ENCODE data around the gene ERFE. TPM values are rescaled to one million over a fixed set of nuclear protein-coding genes. Genes with fewer than 3 reads are reported as not detected.

Gene ERFE
- total RNA-seq, 1 donor from 2014 or later: 2.6 TPM

- H3K4me3 Mint-ChIP-seq: no peak overlapping the region
- H3K27ac Mint-ChIP-seq (ENCODE audit: unreplicated experiment): no peak overlapping the region
- H3K9me3 Mint-ChIP-seq: no peaks in the 10 kb centered on the region
- H3K27me3 Mint-ChIP-seq (ENCODE audit: low read depth): no peaks in the 10 kb centered on the region
- no peak for DNase-seq (ENCODE audit: low read depth, low spot score)
- no peaks in the 10 kb centered on the region for H3K4me1 Mint-ChIP-seq
- TF ChIP-seq, protein P1, sequence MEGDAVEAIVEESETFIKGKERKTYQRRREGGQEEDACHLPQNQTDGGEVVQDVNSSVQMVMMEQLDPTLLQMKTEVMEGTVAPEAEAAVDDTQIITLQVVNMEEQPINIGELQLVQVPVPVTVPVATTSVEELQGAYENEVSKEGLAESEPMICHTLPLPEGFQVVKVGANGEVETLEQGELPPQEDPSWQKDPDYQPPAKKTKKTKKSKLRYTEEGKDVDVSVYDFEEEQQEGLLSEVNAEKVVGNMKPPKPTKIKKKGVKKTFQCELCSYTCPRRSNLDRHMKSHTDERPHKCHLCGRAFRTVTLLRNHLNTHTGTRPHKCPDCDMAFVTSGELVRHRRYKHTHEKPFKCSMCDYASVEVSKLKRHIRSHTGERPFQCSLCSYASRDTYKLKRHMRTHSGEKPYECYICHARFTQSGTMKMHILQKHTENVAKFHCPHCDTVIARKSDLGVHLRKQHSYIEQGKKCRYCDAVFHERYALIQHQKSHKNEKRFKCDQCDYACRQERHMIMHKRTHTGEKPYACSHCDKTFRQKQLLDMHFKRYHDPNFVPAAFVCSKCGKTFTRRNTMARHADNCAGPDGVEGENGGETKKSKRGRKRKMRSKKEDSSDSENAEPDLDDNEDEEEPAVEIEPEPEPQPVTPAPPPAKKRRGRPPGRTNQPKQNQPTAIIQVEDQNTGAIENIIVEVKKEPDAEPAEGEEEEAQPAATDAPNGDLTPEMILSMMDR (conservative IDR thresholded peaks at IDR 0.05): no peak
- no peaks in the 10 kb centered on the region for H3K36me3 Mint-ChIP-seq (ENCODE audit: low read depth)
Measured at GRCh38 chr2:238137885-238138284, 20.9 kb upstream of the ERFE start.

- DNase-seq (ENCODE audit: low read depth, low spot score): no peak
- H3K4me1 Mint-ChIP-seq: no peaks in the 10 kb centered on the region
- H3K27ac Mint-ChIP-seq (ENCODE audit: unreplicated experiment): no peak within 1 kb of the TSS
- no peaks in the 10 kb centered on the region for H3K36me3 Mint-ChIP-seq (ENCODE audit: low read depth)
- H3K9me3 Mint-ChIP-seq: no peaks in the 10 kb centered on the region
- H3K27me3 Mint-ChIP-seq (ENCODE audit: low read depth): no peaks in the 10 kb centered on the region
- no peak within 1 kb of the TSS for H3K4me3 Mint-ChIP-seq
- TF ChIP-seq, protein P1 (conservative IDR thresholded peaks at IDR 0.05): no peak
Measured at GRCh38 chr2:238138331-238139195, 20.2 kb upstream of the ERFE start, which contains the start of gene KLHL30. KLHL30 (plus strand) TSS chr2:238138668; CDS start chr2:238140755, 2,087 bp downstream.

DNA sequence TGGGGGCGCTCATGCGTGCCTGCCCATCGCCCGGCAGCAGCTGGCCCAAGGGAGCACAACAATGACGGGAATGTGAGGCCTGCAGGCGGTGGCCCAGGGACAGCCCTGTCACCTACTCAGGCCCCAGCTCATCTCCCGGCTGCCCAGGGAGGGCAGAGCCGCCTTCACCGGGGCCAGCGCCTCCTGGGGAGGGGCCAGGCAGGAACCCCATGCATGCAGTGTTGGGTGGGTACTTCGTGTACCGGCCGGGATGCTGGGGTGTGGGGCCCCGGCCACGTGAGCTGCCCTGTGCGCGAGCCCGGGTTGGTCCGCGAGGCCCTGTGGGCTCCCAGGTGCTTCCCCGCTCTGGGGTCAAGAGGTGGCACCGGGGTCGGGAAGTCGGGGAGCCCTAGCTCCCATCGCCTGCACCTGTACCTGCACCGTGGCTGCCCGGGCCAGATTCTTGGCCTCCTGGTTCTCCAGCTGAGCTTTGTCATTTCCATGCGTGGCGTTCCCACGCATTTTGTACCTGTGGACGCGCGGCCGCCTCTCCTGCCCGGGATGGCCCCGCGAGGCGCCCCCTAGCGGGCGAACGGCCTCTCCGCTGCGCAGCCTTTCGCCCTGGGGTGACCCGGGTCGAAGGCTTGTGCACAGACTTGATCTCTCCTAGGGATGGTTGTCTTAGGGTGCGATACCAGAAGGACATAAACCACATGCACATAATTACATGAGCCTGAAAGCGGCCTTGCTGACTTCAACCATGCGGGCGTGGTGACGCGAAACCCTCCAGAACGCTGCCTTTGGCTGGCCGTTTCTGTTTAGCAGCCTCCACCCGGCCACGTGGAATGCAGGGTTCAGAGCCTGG, 19.4 kb upstream of the ERFE start:
- Mint-ChIP-seq H3K4me1 (no peaks in the 10 kb centered on the region), H3K36me3 (ENCODE audit: low read depth) (no peaks in the 10 kb centered on the region), H3K27me3 (ENCODE audit: low read depth) (no peaks in the 10 kb centered on the region), H3K4me3 (no peak overlapping the region), H3K27ac (ENCODE audit: unreplicated experiment) (no peak overlapping the region), H3K9me3 (no peaks in the 10 kb centered on the region)
- DNase-seq (ENCODE audit: low read depth, low spot score): no peak
- TF ChIP-seq, protein P1 (conservative IDR thresholded peaks at IDR 0.05): peak; percentile 64

DNA sequence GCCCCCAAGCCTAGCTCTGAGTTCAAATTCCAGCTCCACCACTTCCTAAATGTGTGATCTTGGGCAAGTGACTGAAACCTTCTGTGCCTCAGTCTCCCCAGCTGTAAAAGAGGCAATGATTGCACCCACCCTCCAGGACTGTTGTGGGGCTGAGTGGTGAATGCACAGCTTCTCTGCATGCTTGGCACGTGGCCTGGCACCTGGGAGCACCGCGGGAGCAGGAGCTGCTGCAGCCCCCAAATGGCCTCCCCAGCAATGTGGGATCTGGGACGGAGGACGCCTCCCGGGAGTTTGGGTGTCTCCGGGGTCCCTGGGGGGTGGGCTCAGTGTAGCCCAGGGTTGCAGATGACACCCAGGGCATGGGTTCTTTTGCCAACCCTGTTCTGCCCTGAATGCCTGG, 18.7 kb upstream of the ERFE start:
- no peak for DNase-seq (ENCODE audit: low read depth, low spot score)
- H3K27me3 Mint-ChIP-seq (ENCODE audit: low read depth): no peaks in the 10 kb centered on the region
- no peak overlapping the region for H3K4me3 Mint-ChIP-seq
- H3K36me3 Mint-ChIP-seq (ENCODE audit: low read depth): no peaks in the 10 kb centered on the region
- no peaks in the 10 kb centered on the region for H3K4me1 Mint-ChIP-seq
- TF ChIP-seq, protein P1 (conservative IDR thresholded peaks at IDR 0.05): no peak
- no peak overlapping the region for H3K27ac Mint-ChIP-seq (ENCODE audit: unreplicated experiment)
- H3K9me3 Mint-ChIP-seq: no peaks in the 10 kb centered on the region

- no peak overlapping the region for H3K27ac Mint-ChIP-seq (ENCODE audit: unreplicated experiment)
- TF ChIP-seq, protein P1 (conservative IDR thresholded peaks at IDR 0.05): no peak
- H3K36me3 Mint-ChIP-seq (ENCODE audit: low read depth): no peaks in the 10 kb centered on the region
- H3K9me3 Mint-ChIP-seq: no peaks in the 10 kb centered on the region
- DNase-seq (ENCODE audit: low read depth, low spot score): no peak
- H3K4me3 Mint-ChIP-seq: no peak overlapping the region
- H3K4me1 Mint-ChIP-seq: no peaks in the 10 kb centered on the region
- H3K27me3 Mint-ChIP-seq (ENCODE audit: low read depth): no peaks in the 10 kb centered on the region
Measured at GRCh38 chr2:238140721-238141540, 17.8 kb upstream of the ERFE start.

Measured in neural crest cell (in vitro differentiated cells).